NT2/D1 (cell line): ENCODE results near the gene SLC35G6.

ENCODE experiments used
- SUZ12 ChIP-seq: IDR thresholded peaks from 2 replicates; pipeline ENCODE4 v1.6.1; 2011; ENCODE audit not compliant: insufficient read length, insufficient read depth; ENCODE audit errors: extremely low read depth
- ZNF274 ChIP-seq: IDR thresholded peaks from 2 replicates; pipeline ENCODE4 v1.6.1; 2011; ENCODE audit warnings: mild to moderate bottlenecking, low read depth, low read length

DNA sequence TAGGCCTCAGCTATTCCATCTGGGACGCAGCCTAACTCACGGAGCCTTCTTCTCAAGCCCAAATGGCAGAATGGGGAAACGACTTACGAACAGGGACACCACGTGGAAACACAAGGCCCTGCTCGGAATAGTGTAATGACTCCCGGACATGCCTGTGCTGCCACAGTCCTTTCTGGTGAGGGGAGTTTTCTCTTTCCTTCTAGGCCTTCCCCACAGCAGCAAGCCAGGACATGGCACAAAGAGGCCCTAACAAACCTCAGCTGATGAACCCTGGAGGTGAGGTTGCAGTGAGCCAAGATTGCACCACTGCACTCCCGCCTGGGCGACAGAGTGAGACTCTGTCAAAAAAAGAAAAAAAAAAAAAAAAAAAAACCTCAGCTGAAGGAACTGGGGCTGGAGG lies 17.2 kb upstream of the SLC35G6 start:
- no peak for TF ChIP-seq SUZ12
- no peak for TF ChIP-seq ZNF274
